ENCODE measurements around the gene PTPRN2.

The PTPRN2 gene

GRCh38 chr7:158102897-158103296 is 484.7 kb downstream of the PTPRN2 start:
- no peak for DNase-seq

GRCh38 chr7:158101821-158102450 is 485.7 kb downstream of the PTPRN2 start:
- no peak for DNase-seq

GRCh38 chr7:158098125-158099030 is 489.2 kb downstream of the PTPRN2 start:
- DNase-seq: no peak

GRCh38 chr7:158097453-158098124 is 490.0 kb downstream of the PTPRN2 start:
- no peak for DNase-seq

GRCh38 chr7:158097106-158097452 is 490.5 kb downstream of the PTPRN2 start:
- no peak for DNase-seq

GRCh38 chr7:158096582-158096981 is 491.0 kb downstream of the PTPRN2 start:
- DNase-seq: no peak

GRCh38 chr7:158094671-158095226 is 492.9 kb downstream of the PTPRN2 start:
- DNase-seq: no peak

GRCh38 chr7:158094046-158094445 is 493.6 kb downstream of the PTPRN2 start:
- DNase-seq: no peak

GRCh38 chr7:158093156-158093796 is 494.3 kb downstream of the PTPRN2 start:
- no peak for DNase-seq

- DNase-seq: no peak
Measured at GRCh38 chr7:158087196-158087595, 500.4 kb downstream of the PTPRN2 start.

- DNase-seq: no peak
Measured at GRCh38 chr7:158085741-158086695, 501.6 kb downstream of the PTPRN2 start.

GRCh38 chr7:158084555-158084954 is 503.1 kb downstream of the PTPRN2 start:
- DNase-seq: no peak

- DNase-seq: no peak
Measured at GRCh38 chr7:158083526-158084310, 503.9 kb downstream of the PTPRN2 start.

- no peak for DNase-seq
Measured at GRCh38 chr7:158082761-158083160, 504.9 kb downstream of the PTPRN2 start.

- DNase-seq: no peak
Measured at GRCh38 chr7:158080899-158081445, 506.7 kb downstream of the PTPRN2 start.

GRCh38 chr7:158077934-158078910 is 509.4 kb downstream of the PTPRN2 start:
- DNase-seq: no peak

- DNase-seq: no peak
Measured at GRCh38 chr7:158077151-158077840, 510.3 kb downstream of the PTPRN2 start.

GRCh38 chr7:158076656-158077055 is 511.0 kb downstream of the PTPRN2 start:
- no peak for DNase-seq

- no peak for DNase-seq
Measured at GRCh38 chr7:158076215-158076614, 511.4 kb downstream of the PTPRN2 start.
